Right atrium auricular region (tissue), 2 donors: ENCODE data around the gene KMT5C. TPM values are rescaled to one million over a fixed set of nuclear protein-coding genes. Genes with fewer than 3 reads are reported as not detected.

Experiments used
- DNase-seq: peaks from one replicate; pipeline ENCODE4 v3.0.0-alpha.2; 2019; ENCODE audit warnings: low spot score
- H3K27ac ChIP-seq, 2 donors: fragments of 200-600 bp; sonication (generic); 1 replicate in 1 of 2; 2 replicates in 1 of 2; pipeline ENCODE4 v1.5.1; 2016 to 2019
- H3K27me3 ChIP-seq, 2 donors: fragments of 200-600 bp; sonication (generic); one replicate each; pipeline versions ENCODE4 v1.5.1 to v1.6.0; 2017 to 2019
- H3K36me3 ChIP-seq: fragments of 200-600 bp; sonication (generic); one replicate; pipeline ENCODE4 v1.5.1; 2016
- H3K4me1 ChIP-seq, 2 donors: fragments of 200-600 bp; sonication (generic); one replicate each; pipeline versions ENCODE4 v1.5.1 to v1.6.0; 2017 to 2019
- H3K4me3 ChIP-seq, 2 donors: fragments of 200-600 bp; sonication (generic); 1 replicate in 1 of 2; 2 replicates in 1 of 2; pipeline ENCODE4 v1.5.1; 2017 to 2019; ENCODE audit warnings: mild to moderate bottlenecking in 1 of 2, moderate library complexity in 1 of 2
- H3K9me3 ChIP-seq, 2 donors: fragments of 200-600 bp; sonication (generic); one replicate each; pipeline ENCODE4 v1.5.1; 2019
- total RNA-seq, 2 donors: library from RNA; depleted of rRNA; stranded (reverse); fragments of >200 nt; gene quantifications; one replicate each; pipeline ENCODE4 v1.1.0, GENCODE V29; 2016
- TF ChIP-seq, protein P1 (sequence below), 2 donors: fragments of 200-600 bp; sonication (generic); IDR thresholded peaks; one replicate each; pipeline ENCODE4 v1.5.1; 2019; ENCODE audit warnings: antibody characterized with exemption in 2 of 2

KMT5C gene
- total RNA-seq: 1 to 10 TPM; 2.4 to 3.3 TPM

DNA sequence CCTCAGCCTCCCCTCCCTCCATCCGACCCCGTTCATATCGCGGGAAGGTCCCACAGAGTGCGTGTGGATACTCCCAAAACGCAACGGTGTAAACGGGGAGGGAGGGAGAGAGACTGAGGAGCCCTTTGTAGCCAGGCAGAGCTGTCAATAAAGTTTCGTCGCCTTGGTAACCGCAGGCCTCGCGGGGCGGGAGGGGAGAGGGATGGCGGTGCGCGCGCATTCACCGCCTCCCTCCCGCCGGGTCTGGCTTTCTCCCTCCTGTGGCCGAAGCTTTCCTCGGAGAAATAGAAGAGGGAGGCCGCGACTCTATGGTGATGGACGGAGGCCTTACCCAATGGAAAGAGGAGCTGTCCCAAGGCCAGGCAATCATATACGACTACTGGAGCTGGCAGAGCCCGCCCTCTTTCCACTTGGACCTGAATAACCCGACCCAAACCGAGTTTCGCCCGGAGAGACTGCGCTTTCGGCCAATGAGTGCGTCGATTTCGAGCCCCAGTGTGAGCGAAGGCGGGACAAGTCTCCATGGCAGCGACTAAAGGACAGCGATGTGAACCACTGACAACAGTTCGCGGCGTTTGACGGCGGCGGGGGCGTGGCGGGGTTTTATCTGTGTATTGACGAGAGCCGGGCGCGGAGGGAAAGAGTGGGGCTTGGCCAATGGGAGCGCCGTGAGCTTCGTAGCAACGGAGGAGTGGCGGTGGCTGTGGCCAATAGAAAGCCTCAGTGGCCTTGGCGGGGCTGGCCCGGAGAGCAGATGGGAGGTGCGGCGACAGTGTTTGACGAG is at the start of gene KMT5C:
Gene KMT5C, plus strand, starts transcription at position 772 of the 784 bp plus-strand sequence. CDS start 2,061 bp downstream, outside the sequence.
- H3K9me3 ChIP-seq: no peaks in the 10 kb centered on the region
- peaks cover 0 to 26% of the 10 kb centered on the region in 2 donors for H3K4me1 ChIP-seq
- H3K27me3 ChIP-seq: no peaks in the 10 kb centered on the region
- peak; percentile 100 for DNase-seq
- peaks cover 10% of the 10 kb centered on the region for H3K36me3 ChIP-seq
- TF ChIP-seq, protein P1, sequence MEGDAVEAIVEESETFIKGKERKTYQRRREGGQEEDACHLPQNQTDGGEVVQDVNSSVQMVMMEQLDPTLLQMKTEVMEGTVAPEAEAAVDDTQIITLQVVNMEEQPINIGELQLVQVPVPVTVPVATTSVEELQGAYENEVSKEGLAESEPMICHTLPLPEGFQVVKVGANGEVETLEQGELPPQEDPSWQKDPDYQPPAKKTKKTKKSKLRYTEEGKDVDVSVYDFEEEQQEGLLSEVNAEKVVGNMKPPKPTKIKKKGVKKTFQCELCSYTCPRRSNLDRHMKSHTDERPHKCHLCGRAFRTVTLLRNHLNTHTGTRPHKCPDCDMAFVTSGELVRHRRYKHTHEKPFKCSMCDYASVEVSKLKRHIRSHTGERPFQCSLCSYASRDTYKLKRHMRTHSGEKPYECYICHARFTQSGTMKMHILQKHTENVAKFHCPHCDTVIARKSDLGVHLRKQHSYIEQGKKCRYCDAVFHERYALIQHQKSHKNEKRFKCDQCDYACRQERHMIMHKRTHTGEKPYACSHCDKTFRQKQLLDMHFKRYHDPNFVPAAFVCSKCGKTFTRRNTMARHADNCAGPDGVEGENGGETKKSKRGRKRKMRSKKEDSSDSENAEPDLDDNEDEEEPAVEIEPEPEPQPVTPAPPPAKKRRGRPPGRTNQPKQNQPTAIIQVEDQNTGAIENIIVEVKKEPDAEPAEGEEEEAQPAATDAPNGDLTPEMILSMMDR (IDR thresholded peaks at IDR 0.05): peak in 1 of 2 donors; percentile 21
- H3K27ac ChIP-seq: peak within 1 kb of the TSS; percentile 94 to 95
- peak within 1 kb of the TSS; percentile 68 to 81 for H3K4me3 ChIP-seq

DNA sequence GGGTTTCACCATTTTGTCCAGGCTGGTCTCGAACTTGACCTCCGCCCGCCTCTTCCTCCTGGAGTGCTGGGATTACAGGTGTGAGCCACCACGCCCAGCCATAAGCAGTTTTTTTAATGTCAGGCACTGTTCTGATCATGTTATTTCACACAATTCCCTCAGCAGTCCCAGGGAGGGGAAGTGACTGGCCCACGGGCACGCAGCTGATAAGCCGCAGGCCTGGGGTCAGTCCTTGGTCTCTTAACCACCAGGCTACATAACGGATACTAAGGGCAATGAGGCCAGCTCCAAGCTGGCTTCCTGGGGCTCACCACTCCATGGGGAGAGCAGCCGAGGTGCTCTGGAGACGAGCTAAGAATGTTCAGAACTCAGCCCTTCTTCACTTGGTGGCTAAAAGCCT is 42.4 kb upstream of the KMT5C start:
- peaks cover 14% of the 10 kb centered on the region for H3K36me3 ChIP-seq
- H3K27ac ChIP-seq: no peak overlapping the region
- H3K4me3 ChIP-seq: no peak overlapping the region
- no peaks in the 10 kb centered on the region for H3K27me3 ChIP-seq
- peaks cover 0 to 10% of the 10 kb centered on the region in 2 donors for H3K4me1 ChIP-seq
- TF ChIP-seq, protein P1 (IDR thresholded peaks at IDR 0.05): no peak
- H3K9me3 ChIP-seq: no peaks in the 10 kb centered on the region
- DNase-seq: no peak

DNA sequence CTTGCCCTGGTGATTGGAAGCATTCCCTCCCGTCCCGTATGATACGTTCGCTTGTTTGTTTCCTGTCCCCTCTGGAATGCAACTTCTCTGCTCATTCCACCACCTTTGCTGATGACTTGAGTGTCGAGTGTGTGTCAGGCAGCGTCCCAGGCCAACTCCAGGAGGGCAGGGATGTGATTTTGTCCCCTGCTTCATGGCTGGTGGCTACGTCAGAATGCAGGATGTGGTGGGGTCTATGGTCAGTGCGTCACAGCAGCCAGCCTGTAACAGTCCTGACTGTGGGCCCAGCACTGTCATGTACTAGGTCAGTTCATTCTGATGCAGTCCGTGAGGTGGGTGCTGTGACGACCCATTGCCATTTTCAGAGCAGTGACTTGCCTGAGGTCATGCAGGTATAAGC is 39.7 kb upstream of the KMT5C start:
- Histone ChIP-seq H3K27ac (no peak overlapping the region), H3K27me3 (no peaks in the 10 kb centered on the region), H3K4me3 (no peak overlapping the region), H3K9me3 (no peaks in the 10 kb centered on the region), H3K4me1 (peaks cover 0 to 10% of the 10 kb centered on the region in 2 donors), H3K36me3 (peaks cover 16% of the 10 kb centered on the region)
- TF ChIP-seq, protein P1 (IDR thresholded peaks at IDR 0.05): no peak
- no peak for DNase-seq

DNA sequence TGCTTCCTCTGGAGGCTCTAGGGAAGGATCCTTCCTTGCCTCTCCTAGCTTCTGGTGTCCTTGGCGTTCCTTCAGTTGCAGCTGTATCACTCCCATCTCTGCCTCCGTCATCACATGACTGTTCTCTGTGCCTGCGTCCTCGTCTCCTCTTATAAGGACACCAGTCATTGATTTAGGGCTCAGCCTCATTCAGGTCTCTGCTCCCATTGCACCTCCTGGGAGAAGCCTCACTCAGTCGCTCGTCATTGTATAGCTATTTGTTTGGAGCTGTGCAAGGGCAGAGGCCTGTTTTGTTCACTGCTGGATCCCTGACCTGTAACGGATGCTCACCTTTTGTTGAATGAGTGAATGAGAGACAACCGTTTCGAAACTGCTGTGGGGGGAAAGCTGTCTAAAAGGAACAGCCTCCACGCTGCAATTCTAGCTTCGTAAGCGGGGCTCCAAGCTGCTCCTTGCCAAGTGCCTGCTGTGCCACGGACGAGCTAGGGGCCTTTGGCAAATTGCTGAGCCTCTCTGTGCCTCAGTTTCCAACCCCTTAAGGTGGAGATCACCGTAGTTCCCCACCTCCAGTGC is 38.7 kb upstream of the KMT5C start:
- H3K9me3 ChIP-seq: no peaks in the 10 kb centered on the region

DNA sequence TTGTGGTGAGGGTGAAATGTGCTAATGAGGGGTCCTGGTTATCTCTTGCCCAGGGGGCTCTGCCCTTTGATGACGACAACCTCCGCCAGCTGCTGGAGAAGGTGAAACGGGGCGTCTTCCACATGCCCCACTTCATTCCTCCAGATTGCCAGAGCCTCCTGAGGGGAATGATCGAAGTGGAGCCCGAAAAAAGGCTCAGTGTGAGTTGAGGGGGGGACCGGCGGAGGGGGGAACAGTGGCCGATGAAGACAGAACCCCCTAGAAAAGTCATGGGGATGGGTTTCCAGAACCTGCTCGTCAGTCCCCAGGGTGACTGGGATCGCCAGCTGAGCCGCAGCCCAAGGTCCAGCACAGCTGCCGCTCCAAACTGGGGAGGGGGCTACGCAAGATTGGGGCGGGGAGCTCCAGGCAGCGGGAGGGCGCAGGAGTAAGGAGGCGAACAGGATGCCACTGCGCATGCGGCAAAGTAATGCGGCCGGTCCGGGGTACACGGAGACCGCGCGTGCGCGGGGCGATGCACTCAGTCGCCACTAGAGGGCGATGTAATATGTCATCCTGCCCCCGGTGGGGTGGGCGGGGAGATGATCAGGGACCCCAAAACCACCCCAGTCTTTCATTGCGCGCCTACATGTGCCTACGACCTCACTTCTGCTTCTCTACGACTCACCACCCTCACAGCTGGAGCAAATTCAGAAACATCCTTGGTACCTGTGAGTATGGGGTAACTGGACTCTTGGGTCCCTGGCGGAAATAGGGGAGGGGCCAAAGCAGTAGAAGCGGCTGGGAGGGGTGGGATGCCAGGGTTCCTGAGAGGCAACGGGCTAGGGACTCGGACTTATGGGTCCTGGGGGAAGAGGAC is 38.0 kb upstream of the KMT5C start:
- peak overlapping the region in 1 of 2 donors; percentile 23 for H3K27ac ChIP-seq
- peak overlapping the region; percentile 6 to 42 for H3K4me3 ChIP-seq
- H3K36me3 ChIP-seq: peaks cover 17% of the 10 kb centered on the region
- peaks cover 0 to 10% of the 10 kb centered on the region in 2 donors for H3K4me1 ChIP-seq
- peak; percentile 85 for DNase-seq
- H3K9me3 ChIP-seq: no peaks in the 10 kb centered on the region
- TF ChIP-seq, protein P1 (IDR thresholded peaks at IDR 0.05): peak; percentile 98 to 100
- no peaks in the 10 kb centered on the region for H3K27me3 ChIP-seq

More for the DNA sequence above, 38.7 kb upstream of the KMT5C start:
- H3K27me3 ChIP-seq: no peaks in the 10 kb centered on the region
- H3K27ac ChIP-seq: no peak overlapping the region
- H3K36me3 ChIP-seq: peaks cover 11% of the 10 kb centered on the region
- H3K4me3 ChIP-seq: no peak overlapping the region
- H3K4me1 ChIP-seq: peaks cover 0 to 10% of the 10 kb centered on the region in 2 donors
- TF ChIP-seq, protein P1 (IDR thresholded peaks at IDR 0.05): no peak
- no peak for DNase-seq
